ENCODE results near the gene TMIGD1.
A peak's percentile ranks its signal among the peaks of the same experiment; 100 is the strongest.
"Not testable (repeated sequence)": the region's sequence is repeated elsewhere in the genome, so short reads cannot be mapped to it uniquely, and the experiment has no call there.

The TMIGD1 gene

DNA sequence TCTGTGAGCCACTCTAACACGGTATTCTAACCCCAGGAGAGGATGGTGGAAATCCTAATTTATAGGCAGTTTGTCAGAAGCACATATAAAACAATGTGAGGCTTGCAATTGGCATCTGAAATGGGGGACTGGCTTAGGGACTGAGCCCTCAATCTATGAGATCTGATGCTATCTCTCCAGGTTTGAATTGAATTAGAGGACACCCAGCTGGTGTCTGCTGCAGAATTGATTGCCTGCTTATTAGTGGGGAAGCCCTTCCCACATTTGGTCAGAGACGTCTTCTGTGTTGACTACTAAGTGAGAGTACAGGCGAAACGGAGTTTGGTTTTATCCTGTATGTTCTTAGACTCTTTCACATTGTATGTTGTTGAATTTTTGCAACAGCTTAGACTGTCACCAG lies 13.6 kb upstream of the TMIGD1 start:
- no peak for DNase-seq (ENCODE audit: low read depth)
- H3K4me3 ChIP-seq (ENCODE audit: low read depth, low read length) = no peak overlapping the region
- TF ChIP-seq, protein P1, sequence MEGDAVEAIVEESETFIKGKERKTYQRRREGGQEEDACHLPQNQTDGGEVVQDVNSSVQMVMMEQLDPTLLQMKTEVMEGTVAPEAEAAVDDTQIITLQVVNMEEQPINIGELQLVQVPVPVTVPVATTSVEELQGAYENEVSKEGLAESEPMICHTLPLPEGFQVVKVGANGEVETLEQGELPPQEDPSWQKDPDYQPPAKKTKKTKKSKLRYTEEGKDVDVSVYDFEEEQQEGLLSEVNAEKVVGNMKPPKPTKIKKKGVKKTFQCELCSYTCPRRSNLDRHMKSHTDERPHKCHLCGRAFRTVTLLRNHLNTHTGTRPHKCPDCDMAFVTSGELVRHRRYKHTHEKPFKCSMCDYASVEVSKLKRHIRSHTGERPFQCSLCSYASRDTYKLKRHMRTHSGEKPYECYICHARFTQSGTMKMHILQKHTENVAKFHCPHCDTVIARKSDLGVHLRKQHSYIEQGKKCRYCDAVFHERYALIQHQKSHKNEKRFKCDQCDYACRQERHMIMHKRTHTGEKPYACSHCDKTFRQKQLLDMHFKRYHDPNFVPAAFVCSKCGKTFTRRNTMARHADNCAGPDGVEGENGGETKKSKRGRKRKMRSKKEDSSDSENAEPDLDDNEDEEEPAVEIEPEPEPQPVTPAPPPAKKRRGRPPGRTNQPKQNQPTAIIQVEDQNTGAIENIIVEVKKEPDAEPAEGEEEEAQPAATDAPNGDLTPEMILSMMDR (IDR thresholded peaks at IDR 0.05; ENCODE audit: insufficient read depth, low read depth, low read length, missing control alignments) = no peak

DNA sequence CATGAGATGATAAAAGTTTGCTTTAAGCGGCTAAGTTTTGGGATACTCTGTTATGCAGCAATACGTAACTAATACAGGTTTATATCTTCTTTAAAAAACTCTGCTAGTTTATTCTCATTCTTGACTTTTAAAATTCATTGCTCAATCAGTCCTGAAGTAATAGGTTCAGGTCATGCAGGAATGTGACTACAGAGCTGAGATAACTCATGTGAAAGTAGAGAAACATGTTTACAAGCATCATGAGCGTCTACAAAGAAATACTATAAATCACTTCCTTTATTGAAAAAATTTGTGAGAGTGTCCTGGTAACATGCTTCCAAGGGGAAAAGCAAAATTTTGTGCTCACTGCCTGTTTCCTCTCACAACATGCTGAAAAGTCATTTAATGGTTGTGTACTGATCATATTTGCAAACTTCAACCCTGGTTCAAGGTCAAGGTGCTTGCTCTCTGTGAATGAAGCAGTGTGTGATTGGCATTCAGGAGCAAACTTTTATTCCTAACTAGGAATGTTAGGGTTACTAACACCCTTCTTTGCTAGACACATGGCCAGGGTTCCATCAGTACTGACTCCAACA lies 12.5 kb upstream of the TMIGD1 start:
- DNase-seq (ENCODE audit: low read depth) = no peak
- TF ChIP-seq, protein P1 (IDR thresholded peaks at IDR 0.05; ENCODE audit: insufficient read depth, low read depth, low read length, missing control alignments) = no peak
- no peak overlapping the region for H3K4me3 ChIP-seq (ENCODE audit: low read depth, low read length)

DNA sequence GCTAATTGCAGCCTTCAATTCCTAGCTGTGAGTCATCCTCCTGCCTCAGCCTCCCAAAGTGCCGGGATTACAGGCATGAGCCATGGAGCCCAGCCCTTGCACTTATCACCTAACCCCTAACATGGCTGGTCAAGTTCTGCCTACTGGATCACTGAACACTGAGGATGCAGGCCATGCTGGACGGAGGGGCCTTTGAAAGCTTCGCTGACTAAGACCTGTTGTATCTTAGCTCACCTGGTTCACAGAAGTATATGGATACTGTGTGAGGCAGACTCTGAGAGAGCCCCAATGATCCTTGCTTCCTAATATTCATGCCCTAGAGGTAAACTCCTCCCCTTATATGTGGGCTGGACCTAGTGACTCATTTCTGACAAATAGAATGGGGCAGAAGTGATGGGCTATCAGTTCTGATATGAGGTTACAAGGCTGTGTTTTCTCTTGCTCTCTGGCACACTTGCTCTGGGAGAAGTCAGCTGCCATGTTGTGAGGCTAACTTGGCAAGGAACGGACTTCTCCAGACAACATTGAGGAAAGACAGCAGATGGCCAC lies 11.7 kb upstream of the TMIGD1 start:
- TF ChIP-seq, protein P1 (IDR thresholded peaks at IDR 0.05; ENCODE audit: insufficient read depth, low read depth, low read length, missing control alignments) = no peak
- DNase-seq (ENCODE audit: low read depth) = peak; percentile 56
- H3K4me3 ChIP-seq (ENCODE audit: low read depth, low read length) = no peak overlapping the region

DNA sequence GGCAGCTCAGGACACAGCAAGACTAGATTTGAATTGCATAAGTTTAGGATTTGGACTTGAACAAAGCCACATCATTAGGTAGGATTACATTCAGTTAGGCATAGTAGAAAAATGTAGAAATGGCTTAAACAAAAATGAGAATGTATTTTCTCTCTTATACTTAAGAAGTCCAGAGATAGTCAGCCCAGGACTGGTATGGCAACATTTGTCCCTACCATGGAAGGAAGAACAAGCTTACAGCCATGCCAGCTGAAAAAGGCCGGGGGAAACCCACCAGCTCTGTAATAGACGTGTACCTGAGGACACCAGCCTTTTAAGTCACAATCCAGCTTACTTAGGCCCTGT lies 11.2 kb upstream of the TMIGD1 start:
- TF ChIP-seq, protein P1 (IDR thresholded peaks at IDR 0.05; ENCODE audit: insufficient read depth, low read depth, low read length, missing control alignments) = no peak
- no peak overlapping the region for H3K4me3 ChIP-seq (ENCODE audit: low read depth, low read length)
- DNase-seq (ENCODE audit: low read depth) = no peak

DNA sequence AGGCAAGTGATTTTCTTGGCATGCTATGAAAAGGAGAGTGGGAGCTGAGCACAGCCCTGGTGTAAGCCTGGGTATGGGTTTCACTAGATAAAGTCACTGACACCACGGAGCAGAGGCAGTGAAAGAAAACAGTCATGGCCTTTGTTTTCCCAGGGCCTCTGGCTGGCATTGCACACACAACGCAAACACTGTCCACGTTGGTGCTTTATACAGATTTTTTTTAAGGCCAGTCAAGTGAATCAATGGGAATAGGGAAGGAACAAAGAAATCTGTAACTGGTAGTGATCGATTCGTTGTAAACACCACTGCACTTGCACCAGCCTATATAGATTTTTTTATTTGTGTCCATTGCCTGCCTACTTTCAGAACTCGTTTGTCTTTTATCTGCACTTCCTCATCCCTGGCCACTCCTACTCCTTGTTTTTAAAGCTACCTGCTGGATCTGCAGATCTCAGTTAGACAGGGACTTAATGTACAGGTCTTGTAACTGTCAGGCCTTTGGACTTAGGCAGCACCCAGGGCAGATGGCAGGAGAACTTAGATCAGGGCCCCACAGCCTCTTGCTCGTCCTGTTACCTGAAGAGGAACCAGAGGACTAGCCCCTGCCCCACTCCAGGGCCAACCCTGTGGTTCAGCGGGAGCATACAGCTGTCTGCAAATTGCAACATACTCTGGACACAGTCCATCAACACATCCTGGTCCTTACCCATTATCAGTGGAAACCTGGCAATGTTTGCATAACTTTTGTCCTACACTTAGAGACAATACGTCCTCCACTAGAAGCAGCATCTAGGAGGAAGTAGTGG lies 10.6 kb upstream of the TMIGD1 start:
- H3K4me3 ChIP-seq (ENCODE audit: low read depth, low read length) = no peak overlapping the region
- TF ChIP-seq, protein P1 (IDR thresholded peaks at IDR 0.05; ENCODE audit: insufficient read depth, low read depth, low read length, missing control alignments) = no peak
- no peak for DNase-seq (ENCODE audit: low read depth)

DNA sequence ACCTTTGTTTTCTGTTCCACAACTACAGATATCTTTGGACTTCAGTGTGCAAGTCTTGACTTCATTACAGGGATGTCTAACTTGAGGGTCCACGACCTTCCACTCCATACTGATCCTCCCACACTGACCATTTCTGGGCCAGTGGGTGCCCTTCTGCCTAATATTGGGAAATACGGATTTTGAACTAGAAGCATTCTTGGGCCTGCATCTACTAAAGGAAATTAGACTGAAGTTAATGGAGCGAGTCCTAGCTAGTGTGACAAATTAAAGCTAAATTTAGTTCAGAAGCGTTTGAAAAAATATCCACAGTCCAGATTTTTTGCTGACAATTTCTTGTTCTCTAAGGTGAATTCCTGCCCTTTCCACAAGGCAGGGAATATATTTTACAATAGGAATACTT lies 9.9 kb upstream of the TMIGD1 start:
- H3K4me3 ChIP-seq (ENCODE audit: low read depth, low read length) = no peak overlapping the region
- no peak for DNase-seq (ENCODE audit: low read depth)
- TF ChIP-seq, protein P1 (IDR thresholded peaks at IDR 0.05; ENCODE audit: insufficient read depth, low read depth, low read length, missing control alignments) = no peak

DNA sequence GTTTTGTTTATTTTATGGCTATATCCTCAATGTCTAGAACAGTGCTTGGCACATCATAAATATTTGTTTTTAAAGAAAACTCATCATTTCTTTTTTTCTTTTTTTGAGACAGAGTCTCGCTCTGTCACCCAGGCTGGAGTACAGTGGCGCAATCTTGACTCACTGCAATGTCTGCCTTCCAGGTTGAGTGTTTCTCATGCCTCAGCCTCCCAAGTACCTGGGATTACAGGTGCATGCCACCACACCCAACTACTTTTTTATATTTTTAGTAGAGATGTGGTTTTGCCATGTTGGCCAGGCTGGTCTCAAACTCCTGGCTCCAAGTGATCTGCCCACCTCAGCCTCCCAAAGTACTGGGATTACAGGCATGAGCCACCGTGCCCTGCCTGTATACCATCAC lies 9.4 kb upstream of the TMIGD1 start:
- DNase-seq (ENCODE audit: low read depth); H3K4me3 ChIP-seq (ENCODE audit: low read depth, low read length): not testable (repeated sequence)

Data from GM12865 (cell line).